ENCODE results near the gene ZSCAN21.

The ZSCAN21 gene

DNA sequence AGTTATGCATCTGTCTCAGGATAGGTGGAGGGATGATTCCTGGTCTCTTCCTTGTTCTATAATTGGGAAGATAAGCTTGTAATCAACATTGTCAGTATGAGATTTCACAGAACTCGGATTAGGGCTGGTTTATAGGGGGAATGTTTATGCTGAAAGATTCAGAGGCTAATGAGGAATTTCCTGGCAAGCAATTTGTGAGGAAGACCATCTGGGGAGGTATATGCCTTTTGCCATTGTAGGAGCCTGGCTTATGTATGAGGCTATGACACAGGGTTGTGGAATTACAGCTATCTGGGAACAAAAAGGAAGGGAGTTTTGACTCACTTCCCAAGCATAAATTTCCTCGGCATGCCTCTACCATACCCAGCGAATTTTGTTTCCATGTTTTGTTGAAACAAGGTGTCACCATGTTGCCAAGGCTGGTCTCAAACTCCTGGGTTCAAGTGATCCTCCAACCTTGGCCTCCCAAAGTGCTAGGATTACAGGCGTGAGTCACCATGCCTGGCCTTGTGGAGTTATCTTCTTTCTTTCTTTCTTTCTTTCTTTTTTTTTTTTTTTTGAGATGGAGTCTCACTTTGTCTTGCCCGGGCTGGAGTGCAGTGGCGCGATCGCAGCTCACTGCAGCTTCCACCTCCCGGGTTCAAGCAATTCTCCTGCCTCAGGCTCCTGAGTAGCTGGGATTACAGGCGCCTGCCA lies 37.6 kb downstream of the ZSCAN21 start:
- H3K36me3 ChIP-seq (ENCODE audit: control insufficient read depth, insufficient read depth, low read length), result peaks cover 19% of the 10 kb centered on the region
- no peaks in the 10 kb centered on the region for H3K9me3 ChIP-seq (ENCODE audit: control insufficient read depth, low read length)
- no peak overlapping the region for H3K4me3 ChIP-seq (ENCODE audit: insufficient read depth, low read depth, low read length, poor library complexity, severe bottlenecking)
- no peak for DNase-seq
- no peaks in the 10 kb centered on the region for H3K27me3 ChIP-seq (replicated peaks; ENCODE audit: control insufficient read depth, insufficient read depth, low read length, poor library complexity, severe bottlenecking)
- peaks cover 13% of the 10 kb centered on the region for H3K4me1 ChIP-seq (ENCODE audit: control insufficient read depth, insufficient read depth, low read length, poor library complexity, severe bottlenecking)
- no peak overlapping the region for H3K27ac ChIP-seq (ENCODE audit: insufficient read depth, low read length, poor library complexity, severe bottlenecking)

DNA sequence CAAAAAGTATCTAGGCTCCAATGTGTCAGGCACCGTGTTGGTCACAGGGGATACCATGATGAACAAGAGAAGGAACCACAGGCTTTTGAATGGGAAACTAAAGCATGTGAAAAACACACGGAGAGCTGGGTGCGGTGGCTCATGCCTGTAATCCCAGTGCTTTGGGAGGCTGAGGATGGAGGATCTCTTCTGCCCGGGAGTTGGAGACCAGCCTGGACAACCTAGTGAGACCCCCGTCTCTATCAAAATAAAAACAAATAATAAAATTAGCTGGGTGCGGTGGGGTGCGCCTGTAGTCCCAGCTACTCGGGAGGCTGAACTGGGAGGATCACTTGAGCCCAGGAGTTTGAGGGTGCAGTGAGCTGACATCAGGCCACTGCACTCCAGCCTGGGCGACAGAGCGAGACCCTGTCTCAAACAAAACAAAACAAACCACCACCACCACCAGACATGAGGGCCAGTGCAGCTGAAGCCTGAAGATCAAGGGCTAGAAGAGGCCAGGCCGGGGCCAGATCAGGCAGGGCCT lies 38.6 kb downstream of the ZSCAN21 start:
- no peaks in the 10 kb centered on the region for H3K27me3 ChIP-seq (replicated peaks; ENCODE audit: control insufficient read depth, insufficient read depth, low read length, poor library complexity, severe bottlenecking)
- H3K4me3 ChIP-seq (ENCODE audit: insufficient read depth, low read depth, low read length, poor library complexity, severe bottlenecking), result peak overlapping the region; percentile 71
- no peak for DNase-seq
- H3K27ac ChIP-seq (ENCODE audit: insufficient read depth, low read length, poor library complexity, severe bottlenecking), result peak overlapping the region; percentile 78
- H3K4me1 ChIP-seq (ENCODE audit: control insufficient read depth, insufficient read depth, low read length, poor library complexity, severe bottlenecking), result peaks cover 6% of the 10 kb centered on the region
- H3K9me3 ChIP-seq (ENCODE audit: control insufficient read depth, low read length), result no peaks in the 10 kb centered on the region
- peaks cover 29% of the 10 kb centered on the region for H3K36me3 ChIP-seq (ENCODE audit: control insufficient read depth, insufficient read depth, low read length)

DNA sequence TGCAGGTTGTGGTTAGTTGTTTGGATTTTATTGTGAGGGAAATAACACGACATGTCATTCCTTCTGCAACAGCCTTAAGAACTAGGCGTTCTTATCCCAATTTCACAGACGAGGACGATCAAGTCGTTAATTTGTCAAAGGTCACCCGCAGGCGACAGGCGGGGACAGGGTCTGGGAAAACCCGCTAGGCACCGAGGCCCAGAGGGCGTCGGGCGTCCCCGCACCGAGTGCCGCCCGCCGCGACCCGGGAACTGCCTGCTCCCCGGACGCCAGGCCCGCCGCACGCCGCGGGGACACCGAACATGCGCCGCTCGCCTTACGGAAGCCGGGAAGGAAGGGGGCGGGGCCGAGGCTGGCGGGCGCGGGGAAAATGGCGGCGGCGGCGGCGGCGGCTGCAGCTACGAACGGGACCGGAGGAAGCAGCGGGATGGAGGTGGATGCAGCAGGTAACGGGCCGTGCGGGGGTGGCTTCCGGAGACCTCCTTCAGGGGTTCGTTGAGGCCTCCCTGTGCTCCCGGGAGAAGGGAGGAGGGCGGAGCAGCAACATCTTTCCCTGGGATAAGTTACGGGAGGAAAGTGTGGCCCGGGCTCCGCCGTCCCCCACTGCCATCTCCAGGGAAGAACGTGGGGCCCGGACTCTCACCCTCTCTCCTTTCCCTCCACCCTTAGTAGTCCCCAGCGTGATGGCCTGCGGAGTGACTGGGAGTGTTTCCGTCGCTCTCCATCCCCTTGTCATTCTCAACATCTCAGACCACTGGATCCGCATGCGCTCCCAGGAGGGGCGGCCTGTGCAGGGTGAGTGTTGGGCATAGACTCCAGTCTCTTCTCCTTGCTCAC lies 39.3 kb downstream of the ZSCAN21 start, which contains the start of gene COPS6:
COPS6 (plus strand) TSS at position 349 of the 837 bp plus-strand sequence; CDS start at position 371, 22 bp downstream.
- Histone ChIP-seq H3K27ac (ENCODE audit: insufficient read depth, low read length, poor library complexity, severe bottlenecking) (peak within 1 kb of the TSS; percentile 78), H3K27me3 (replicated peaks; ENCODE audit: control insufficient read depth, insufficient read depth, low read length, poor library complexity, severe bottlenecking) (no peaks in the 10 kb centered on the region), H3K36me3 (ENCODE audit: control insufficient read depth, insufficient read depth, low read length) (peaks cover 36% of the 10 kb centered on the region), H3K4me1 (ENCODE audit: control insufficient read depth, insufficient read depth, low read length, poor library complexity, severe bottlenecking) (peaks cover 6% of the 10 kb centered on the region), H3K4me3 (ENCODE audit: insufficient read depth, low read depth, low read length, poor library complexity, severe bottlenecking) (peak within 1 kb of the TSS; percentile 71), H3K9me3 (ENCODE audit: control insufficient read depth, low read length) (no peaks in the 10 kb centered on the region)
- peak; percentile 75 to 81 (median 78) for DNase-seq

DNA sequence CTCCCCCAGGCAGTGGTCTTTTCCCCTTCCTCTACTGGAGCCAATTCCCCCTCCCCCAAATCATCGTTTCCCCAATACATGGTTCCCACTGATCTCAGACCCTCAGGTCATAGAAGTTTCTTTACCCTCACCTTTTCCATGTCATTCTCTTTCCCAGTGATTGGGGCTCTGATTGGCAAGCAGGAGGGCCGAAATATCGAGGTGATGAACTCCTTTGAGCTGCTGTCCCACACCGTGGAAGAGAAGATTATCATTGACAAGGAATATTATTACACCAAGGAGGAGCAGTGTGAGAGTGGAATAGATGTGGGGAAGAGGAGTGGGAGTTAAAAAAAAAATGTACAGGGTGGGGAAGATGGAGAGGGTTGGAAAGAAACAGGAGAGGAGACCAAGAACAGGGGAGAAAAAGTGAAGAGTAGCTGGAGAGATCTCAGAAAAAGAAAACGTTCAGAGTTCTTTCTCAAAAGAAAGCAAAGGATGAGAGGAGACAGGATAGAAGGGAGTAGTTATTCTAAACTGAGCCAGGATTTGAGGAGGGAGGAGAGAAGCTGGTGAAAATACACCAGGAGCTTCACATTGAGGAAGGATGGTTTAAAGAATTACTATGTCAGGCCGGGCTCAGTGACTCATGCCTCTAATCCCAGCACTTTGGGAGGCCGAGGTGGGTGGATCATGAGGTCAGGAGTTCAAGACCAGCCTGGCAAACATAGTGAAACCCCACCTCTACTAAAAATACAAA lies 40.1 kb downstream of the ZSCAN21 start:
- Histone ChIP-seq H3K9me3 (ENCODE audit: control insufficient read depth, low read length) (no peaks in the 10 kb centered on the region), H3K27me3 (replicated peaks; ENCODE audit: control insufficient read depth, insufficient read depth, low read length, poor library complexity, severe bottlenecking) (no peaks in the 10 kb centered on the region), H3K36me3 (ENCODE audit: control insufficient read depth, insufficient read depth, low read length) (peaks cover 43% of the 10 kb centered on the region), H3K27ac (ENCODE audit: insufficient read depth, low read length, poor library complexity, severe bottlenecking) (peak overlapping the region; percentile 78), H3K4me3 (ENCODE audit: insufficient read depth, low read depth, low read length, poor library complexity, severe bottlenecking) (peak overlapping the region; percentile 71), H3K4me1 (ENCODE audit: control insufficient read depth, insufficient read depth, low read length, poor library complexity, severe bottlenecking) (peaks cover 6% of the 10 kb centered on the region)
- no peak for DNase-seq

DNA sequence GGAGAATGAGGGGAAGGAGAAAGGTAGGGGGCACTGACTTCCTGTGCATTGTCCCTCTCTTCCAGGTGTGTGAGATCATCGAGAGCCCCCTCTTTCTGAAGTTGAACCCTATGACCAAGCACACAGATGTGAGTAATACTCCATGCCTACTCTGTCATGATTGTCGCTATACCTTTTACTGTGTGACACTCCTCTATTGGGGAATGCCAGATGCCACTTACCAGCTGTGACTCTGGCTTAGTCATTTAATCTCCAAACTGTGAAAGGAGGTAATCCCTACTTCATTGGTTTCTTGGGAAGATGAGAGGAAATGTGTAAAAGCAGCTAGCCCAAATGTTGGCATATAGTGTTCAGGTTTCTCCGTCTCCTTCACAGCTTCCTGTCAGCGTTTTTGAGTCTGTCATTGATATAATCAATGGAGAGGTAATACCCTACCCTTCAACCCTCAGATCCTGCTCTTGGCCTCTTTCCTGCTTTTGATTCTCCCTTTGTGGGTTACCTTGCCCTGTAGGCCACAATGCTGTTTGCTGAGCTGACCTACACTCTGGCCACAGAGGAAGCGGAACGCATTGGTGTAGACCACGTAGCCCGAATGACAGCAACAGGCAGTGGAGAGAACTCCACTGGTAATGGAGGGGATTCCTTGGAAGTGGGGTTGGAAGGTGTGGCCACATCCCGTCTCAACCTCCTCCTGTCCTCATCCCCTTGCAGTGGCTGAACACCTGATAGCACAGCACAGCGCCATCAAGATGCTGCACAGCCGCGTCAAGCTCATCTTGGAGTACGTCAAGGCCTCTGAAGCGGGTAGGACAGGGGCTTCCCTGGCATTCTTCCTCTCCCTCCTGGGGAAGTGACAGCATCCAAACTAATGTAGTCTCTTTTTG lies 41.2 kb downstream of the ZSCAN21 start:
- Histone ChIP-seq H3K27ac (ENCODE audit: insufficient read depth, low read length, poor library complexity, severe bottlenecking) (no peak overlapping the region), H3K4me1 (ENCODE audit: control insufficient read depth, insufficient read depth, low read length, poor library complexity, severe bottlenecking) (peaks cover 6% of the 10 kb centered on the region), H3K4me3 (ENCODE audit: insufficient read depth, low read depth, low read length, poor library complexity, severe bottlenecking) (no peak overlapping the region), H3K9me3 (ENCODE audit: control insufficient read depth, low read length) (no peaks in the 10 kb centered on the region), H3K27me3 (replicated peaks; ENCODE audit: control insufficient read depth, insufficient read depth, low read length, poor library complexity, severe bottlenecking) (no peaks in the 10 kb centered on the region), H3K36me3 (ENCODE audit: control insufficient read depth, insufficient read depth, low read length) (peaks cover 53% of the 10 kb centered on the region)
- DNase-seq, result no peak

DNA sequence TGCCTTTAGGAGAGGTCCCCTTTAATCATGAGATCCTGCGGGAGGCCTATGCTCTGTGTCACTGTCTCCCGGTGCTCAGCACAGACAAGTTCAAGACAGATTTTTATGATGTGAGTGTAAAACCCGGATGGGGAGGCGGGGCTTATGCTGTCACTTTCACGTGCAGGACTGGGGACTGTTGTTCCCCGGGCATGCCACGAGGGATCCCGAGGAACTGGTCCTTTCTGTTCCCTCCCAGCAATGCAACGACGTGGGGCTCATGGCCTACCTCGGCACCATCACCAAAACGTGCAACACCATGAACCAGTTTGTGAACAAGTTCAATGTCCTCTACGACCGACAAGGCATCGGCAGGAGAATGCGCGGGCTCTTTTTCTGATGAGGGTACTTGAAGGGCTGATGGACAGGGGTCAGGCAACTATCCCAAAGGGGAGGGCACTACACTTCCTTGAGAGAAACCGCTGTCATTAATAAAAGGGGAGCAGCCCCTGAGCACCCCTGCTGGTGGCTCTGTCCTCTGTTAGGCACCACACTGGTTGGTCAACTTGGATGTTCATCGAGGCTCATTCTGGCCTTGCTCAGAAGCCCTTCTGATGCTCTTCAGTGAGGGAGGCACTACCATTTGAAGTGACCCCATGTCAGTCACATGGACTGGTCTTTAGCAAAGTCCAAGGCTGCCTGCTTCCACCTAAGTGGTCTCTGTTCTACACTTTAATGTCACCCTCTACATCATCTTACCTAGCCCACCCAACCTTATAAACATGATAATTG lies 42.0 kb downstream of the ZSCAN21 start:
- Histone ChIP-seq H3K9me3 (ENCODE audit: control insufficient read depth, low read length) (no peaks in the 10 kb centered on the region), H3K27me3 (replicated peaks; ENCODE audit: control insufficient read depth, insufficient read depth, low read length, poor library complexity, severe bottlenecking) (no peaks in the 10 kb centered on the region), H3K4me1 (ENCODE audit: control insufficient read depth, insufficient read depth, low read length, poor library complexity, severe bottlenecking) (peaks cover 6% of the 10 kb centered on the region), H3K4me3 (ENCODE audit: insufficient read depth, low read depth, low read length, poor library complexity, severe bottlenecking) (no peak overlapping the region), H3K27ac (ENCODE audit: insufficient read depth, low read length, poor library complexity, severe bottlenecking) (no peak overlapping the region), H3K36me3 (ENCODE audit: control insufficient read depth, insufficient read depth, low read length) (peaks cover 61% of the 10 kb centered on the region)
- DNase-seq, result no peak

DNA sequence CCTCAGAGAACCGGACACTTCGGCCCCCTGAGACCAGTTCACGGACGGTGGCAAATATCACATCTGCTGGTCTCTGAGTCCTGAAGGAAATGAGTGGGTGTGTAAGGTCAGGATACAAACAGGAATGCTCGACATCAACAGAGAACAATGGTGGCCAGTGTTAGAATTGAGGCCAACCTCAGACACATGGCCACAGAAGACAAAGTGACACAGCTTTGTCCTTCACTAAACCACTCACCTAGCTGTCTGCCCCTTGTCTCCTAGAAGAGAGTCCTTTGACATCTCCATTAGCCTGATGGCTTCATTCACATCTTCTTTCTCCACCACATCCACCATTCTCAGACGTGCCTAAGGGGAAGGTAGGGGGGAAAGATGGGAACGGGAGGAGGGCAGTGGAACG lies 43.5 kb downstream of the ZSCAN21 start:
- Histone ChIP-seq H3K9me3 (ENCODE audit: control insufficient read depth, low read length) (no peaks in the 10 kb centered on the region), H3K27ac (ENCODE audit: insufficient read depth, low read length, poor library complexity, severe bottlenecking) (no peak overlapping the region), H3K27me3 (replicated peaks; ENCODE audit: control insufficient read depth, insufficient read depth, low read length, poor library complexity, severe bottlenecking) (no peaks in the 10 kb centered on the region), H3K4me3 (ENCODE audit: insufficient read depth, low read depth, low read length, poor library complexity, severe bottlenecking) (no peak overlapping the region), H3K36me3 (ENCODE audit: control insufficient read depth, insufficient read depth, low read length) (peaks cover 73% of the 10 kb centered on the region), H3K4me1 (ENCODE audit: control insufficient read depth, insufficient read depth, low read length, poor library complexity, severe bottlenecking) (peaks cover 4% of the 10 kb centered on the region)
- no peak for DNase-seq

DNA sequence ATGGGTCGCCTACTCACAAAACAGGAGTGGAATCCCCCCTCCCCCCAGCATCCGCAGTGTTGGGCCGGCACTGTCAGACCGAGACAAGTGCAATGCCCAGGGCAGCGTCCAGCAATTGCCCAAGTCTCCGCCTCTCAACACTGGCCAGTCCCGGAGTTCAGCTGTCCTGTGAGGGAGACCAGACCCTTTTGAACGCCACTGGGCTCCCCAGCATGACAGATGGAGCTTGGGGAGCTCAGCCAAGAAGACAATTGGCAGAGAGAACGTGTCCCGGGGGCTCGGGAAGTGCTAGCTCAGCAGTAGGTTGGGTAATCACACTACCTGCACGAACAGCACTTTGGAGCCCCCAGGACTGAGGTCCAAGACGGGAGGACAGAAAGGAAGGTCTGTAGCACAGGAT lies 43.9 kb downstream of the ZSCAN21 start:
- peaks cover 78% of the 10 kb centered on the region for H3K36me3 ChIP-seq (ENCODE audit: control insufficient read depth, insufficient read depth, low read length)
- no peaks in the 10 kb centered on the region for H3K9me3 ChIP-seq (ENCODE audit: control insufficient read depth, low read length)
- DNase-seq, result no peak
- H3K27me3 ChIP-seq (replicated peaks; ENCODE audit: control insufficient read depth, insufficient read depth, low read length, poor library complexity, severe bottlenecking), result no peaks in the 10 kb centered on the region
- H3K4me3 ChIP-seq (ENCODE audit: insufficient read depth, low read depth, low read length, poor library complexity, severe bottlenecking), result no peak overlapping the region
- no peaks in the 10 kb centered on the region for H3K4me1 ChIP-seq (ENCODE audit: control insufficient read depth, insufficient read depth, low read length, poor library complexity, severe bottlenecking)
- H3K27ac ChIP-seq (ENCODE audit: insufficient read depth, low read length, poor library complexity, severe bottlenecking), result no peak overlapping the region
